Activated naive CD4-positive, alpha-beta T cell treated with anti-CD3 and anti-CD28 coated beads, Interleukin-2, amount 50 U/mL, for 16 hours (primary cell): Measurements from ENCODE around the gene LRRC23.
A peak's percentile ranks its signal among the peaks of the same experiment; 100 is the strongest.

Source experiments
- DNase-seq: peaks from one replicate; pipeline ENCODE4 v3.0.0-alpha.2; 2020

Gene LRRC23

GRCh38 chr12:6946033-6946919, 41.7 kb downstream of the LRRC23 start:
- DNase-seq, result peak; percentile 49

- no peak for DNase-seq
Observed at GRCh38 chr12:6946920-6947374, 42.3 kb downstream of the LRRC23 start.

DNA sequence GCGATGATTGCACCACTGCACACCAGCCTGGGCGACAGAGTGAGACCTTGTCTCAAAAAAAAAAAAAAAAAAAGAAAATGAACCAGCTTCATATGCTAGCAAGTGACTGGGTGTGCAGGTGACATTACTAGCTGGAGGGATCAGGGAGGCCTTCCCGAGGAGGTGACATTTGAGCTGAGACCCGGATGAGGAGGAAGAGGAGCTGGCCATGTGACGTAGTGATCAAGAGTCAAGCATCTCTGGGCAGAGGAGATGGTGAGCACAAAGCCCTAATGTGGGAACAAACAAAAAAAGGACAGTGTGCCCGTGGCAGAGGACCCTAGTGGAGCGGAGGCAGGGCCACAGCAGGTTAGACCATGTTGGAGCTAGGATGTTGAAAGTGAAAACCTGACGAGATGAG, 43.0 kb downstream of the LRRC23 start:
- no peak for DNase-seq

DNA sequence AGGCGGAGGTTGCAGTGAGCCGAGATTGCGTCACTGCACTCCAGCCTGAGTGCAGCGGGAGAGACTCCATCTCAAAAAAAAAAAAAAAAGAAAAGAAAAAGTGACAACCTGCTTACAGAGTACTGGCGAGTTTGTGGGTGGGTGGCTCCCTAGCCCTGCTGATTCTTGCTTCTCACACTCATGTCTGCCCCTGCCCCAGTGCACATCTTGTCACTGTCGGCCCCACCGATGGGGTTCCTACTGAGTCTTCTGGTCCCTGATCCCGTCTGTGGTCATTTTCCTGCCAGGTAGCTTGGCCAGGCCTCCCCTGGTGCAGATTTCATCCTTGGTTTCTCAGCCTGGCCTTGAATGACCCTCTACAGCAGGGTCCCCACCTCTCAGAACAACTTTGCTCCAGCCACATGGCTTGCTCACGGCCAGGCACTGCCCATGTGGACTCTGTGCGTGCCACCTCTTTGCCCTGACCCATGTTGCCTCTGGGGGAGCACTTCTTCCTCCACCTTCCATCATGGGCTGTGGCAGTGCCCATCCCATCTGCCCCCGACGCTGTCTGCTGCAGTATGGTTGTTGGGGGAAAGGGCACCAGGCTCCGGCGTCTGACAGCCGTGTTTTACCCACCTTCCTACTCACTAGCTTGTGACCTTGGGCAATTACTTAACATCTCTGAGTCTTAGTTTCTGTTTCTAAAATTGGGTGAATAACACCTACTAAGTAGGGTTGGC, 44.4 kb downstream of the LRRC23 start:
- DNase-seq, result no peak

GRCh38 chr12:6950401-6950801, 45.8 kb downstream of the LRRC23 start:
- no peak for DNase-seq

GRCh38 chr12:6950811-6951540, 46.4 kb downstream of the LRRC23 start, which contains the start of gene PTPN6:
Gene PTPN6, plus strand, starts transcription at chr12:6951356. Its CDS starts 157 bp downstream, at chr12:6951513.
- peak; percentile 68 for DNase-seq

- DNase-seq, result no peak
Observed at GRCh38 chr12:6951551-6952120, 47.0 kb downstream of the LRRC23 start.

DNA sequence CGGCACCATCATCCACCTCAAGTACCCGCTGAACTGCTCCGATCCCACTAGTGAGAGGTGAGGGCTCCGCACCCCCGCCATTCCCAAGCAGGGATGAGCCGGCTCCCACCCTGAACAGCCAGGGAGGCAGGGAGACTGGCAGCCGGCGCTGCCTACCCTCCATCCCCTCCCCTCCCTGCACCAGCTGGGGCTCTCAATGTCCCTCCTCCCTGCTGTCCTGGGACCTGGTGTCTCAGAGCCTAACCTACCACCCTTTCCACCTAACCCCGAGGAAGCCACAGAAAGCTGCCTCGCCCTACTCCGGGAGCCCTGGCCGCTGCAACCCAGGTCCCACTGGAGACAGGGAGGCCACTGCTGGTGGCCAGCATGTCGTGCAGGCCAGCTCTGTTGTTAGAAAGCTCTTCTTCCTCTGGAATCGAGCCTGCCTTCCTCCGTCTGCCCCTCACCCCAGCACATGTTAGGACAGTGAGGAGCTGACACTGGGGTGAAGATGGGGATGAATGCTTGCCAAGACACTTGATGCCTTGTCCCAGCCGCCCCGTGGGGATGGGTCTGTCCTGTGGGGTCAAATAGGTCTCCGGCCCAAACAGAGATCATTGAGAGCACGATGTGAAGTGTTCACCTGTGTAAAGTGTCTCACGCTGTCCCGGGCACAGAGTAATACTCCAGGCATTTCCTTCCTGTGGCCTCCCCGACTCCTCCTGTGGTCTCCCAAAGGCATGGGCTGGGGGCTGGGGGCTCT, 47.7 kb downstream of the LRRC23 start:
- no peak for DNase-seq

- DNase-seq, result no peak
Observed at GRCh38 chr12:6952863-6953441, 48.3 kb downstream of the LRRC23 start.

DNA sequence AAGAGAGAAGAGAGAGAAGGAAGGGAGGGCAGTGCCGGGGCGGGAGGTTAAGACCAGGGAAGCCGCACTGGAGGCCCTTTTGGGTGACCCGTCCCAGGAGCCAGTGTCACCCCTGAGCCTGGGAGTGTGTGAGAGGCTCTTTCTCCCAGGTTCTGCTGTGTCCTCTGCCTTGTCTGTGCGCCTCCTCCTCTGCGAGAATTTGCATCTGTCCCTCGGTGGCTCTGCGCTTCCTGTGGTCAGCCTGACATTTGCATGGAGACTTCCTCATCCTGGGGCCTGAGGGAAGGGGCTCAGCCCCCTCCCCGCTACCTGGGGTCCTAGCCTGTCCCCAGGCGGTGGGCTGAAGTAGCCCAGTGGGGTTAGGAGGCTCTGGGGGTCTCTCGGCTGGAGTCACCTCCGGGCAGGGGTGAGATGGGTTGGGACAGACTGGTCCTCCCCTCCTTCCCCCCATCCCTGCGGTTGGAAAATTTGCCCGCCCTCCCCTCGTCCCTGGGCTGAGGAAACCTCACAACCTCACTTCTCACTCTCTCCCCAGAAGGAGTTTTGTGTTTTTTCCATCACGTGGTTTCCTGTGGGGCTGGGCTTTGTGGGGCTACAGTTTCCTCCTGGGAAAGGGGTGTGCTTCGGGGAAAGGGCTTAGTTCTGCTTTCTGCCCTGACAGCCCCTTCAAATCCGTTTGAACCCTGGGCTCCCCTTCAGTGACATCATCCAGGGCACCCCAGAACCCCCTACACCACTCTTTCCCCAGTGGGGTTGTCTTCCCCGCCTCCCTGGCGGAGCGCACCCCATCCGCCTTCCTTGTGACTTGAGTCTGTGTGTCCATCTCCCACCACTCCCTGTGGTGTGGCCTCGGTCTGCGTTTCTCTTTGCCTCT, 49.1 kb downstream of the LRRC23 start:
- DNase-seq, result peak; percentile 66

DNA sequence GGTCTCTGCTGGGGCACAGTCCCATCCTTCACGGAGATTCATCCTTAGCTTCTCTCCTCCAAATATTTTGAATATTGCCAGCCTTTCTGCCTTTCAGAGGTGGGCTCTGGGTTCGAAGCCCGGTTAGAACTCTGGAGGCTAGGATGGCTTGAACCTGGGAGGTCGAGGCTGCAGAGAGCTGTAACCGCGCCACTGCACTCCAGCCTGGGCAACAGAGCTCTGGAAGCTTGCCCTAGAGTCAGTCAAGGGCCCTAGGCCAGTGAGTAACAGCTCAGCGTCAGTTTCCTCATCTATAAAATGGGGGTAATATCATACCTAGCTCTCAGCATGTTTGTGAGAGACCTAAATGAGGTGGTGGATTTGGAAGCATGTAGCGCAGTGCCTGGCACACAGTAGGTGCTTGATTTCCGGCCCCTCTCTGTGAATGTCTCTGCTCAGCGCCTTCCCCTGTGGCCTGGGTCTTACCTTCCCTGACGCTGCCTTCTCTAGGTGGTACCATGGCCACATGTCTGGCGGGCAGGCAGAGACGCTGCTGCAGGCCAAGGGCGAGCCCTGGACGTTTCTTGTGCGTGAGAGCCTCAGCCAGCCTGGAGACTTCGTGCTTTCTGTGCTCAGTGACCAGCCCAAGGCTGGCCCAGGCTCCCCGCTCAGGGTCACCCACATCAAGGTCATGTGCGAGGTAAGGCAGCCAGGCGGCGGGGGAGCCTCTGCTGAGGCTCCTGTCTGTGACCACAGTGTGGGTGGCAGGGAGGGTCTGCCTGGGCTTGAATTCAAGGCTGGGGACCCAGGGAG, 49.9 kb downstream of the LRRC23 start:
- DNase-seq, result no peak

DNA sequence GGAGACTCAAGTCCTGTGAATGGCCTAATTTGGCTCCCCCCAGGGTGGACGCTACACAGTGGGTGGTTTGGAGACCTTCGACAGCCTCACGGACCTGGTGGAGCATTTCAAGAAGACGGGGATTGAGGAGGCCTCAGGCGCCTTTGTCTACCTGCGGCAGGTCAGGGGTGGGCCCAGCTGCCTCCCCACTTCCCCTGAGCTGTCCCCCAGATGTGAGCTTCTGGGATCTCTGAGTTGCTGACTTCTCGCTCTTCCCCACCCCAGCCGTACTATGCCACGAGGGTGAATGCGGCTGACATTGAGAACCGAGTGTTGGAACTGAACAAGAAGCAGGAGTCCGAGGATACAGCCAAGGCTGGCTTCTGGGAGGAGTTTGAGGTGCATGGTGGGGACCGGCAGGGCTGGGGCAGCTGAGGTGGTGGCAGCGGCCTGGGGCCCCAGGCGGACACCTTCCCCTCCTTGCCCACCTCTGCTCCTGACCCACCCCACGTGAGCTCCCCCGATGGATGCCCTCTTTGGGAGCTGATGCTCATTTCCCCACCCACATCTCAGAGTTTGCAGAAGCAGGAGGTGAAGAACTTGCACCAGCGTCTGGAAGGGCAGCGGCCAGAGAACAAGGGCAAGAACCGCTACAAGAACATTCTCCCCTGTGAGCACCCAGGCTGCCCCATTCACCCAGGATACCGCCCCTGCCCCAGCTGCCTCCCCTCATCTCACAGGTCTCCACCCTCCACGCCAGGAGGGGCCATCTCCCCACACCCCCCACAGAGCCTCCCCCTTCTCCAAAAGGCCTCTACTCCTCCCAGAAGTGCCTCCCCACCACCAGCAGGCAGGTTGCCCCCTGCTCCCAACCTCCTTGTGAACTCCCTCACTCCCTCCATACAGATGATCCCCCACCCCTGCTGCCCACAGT, 50.7 kb downstream of the LRRC23 start:
- no peak for DNase-seq

DNA sequence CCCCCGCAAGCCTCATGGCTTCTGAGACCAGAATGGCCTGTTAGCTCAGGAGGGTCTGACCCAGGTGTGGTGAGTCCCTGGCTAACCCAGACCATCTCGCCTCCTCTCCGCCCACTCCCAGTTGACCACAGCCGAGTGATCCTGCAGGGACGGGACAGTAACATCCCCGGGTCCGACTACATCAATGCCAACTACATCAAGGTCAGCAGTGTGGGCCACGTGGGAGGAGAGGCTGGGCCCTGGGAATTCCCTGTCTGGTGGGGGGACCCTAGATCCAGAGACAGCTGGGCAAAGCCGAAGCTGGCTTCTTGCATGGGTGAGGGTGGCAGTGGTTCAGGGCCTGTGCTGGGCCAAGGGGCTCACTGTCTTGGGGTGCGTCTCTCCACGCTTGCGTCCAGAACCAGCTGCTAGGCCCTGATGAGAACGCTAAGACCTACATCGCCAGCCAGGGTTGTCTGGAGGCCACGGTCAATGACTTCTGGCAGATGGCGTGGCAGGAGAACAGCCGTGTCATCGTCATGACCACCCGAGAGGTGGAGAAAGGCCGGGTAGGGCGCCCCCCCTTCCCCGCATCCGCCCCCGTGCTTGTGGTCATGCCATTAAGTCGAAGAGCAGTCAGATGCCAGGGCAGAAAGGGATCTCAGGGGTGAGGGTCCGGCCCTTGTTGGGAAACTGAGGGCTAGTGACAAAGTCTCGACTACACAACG, 51.6 kb downstream of the LRRC23 start:
- no peak for DNase-seq

DNA sequence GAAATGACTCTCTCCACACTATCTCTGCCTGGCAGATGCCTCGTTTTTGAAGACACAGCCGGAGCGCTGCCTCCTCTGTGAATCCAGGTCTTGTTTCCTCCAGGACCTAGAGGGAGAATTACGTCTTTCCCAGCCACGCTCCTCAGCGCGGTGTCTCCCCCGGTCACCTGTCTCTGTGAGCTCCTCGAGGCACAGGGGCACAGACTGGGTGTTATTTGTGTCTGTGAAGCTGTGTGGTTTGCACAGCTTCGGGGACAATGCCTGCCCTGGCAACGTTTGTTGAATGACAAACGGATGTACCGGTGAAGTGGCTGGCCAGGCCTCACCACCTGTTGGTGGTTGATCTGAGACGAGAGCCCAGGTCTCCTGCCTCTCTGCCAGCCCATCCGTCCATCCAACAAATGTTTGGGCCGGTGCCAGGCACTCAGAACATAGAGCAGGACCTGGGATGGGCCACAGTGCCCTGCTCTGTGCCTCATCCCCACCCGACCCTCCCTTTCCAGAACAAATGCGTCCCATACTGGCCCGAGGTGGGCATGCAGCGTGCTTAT, 52.6 kb downstream of the LRRC23 start:
- no peak for DNase-seq

DNA sequence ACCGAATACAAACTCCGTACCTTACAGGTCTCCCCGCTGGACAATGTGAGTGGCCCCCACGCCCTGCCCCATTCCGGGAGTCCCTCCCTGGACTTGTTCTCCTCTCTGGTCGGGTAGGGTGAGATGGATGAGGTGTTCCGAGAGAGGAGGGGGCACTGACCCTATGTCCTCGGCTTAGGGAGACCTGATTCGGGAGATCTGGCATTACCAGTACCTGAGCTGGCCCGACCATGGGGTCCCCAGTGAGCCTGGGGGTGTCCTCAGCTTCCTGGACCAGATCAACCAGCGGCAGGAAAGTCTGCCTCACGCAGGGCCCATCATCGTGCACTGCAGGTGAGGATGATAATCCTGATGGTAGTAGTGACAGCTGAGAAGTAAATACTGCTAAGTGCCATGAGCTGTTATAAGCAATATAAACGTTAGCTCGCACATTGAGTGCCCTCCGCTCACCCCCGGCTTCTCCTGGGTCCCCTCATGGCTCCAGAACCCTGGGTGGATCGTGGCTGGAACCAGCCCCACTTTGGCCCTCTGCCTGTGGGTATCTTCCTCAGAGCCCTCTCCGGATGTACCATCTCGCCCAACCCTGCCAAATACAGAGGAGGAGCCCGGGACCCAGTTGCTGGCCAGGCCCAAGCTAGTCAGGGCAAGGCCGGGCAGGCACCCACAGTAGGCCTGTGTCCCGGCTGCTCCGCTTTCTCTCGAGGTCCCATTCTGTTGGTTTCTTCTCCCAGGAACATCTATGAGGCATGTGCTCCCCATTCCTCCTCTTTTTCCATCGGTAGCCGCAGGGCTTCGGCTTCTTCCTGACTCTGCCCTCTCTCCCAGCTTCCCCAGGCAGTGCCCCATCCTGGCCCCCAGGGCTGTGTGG, 53.4 kb downstream of the LRRC23 start:
- no peak for DNase-seq

GRCh38 chr12:6958609-6959057, 54.0 kb downstream of the LRRC23 start:
- DNase-seq, result no peak
